ENCODE data around the gene PPID. TPM values are rescaled to one million over a fixed set of nuclear protein-coding genes. Genes with fewer than 3 reads are reported as not detected.
A peak's percentile ranks its signal among the peaks of the same experiment; 100 is the strongest.

The PPID gene
- 62.3 TPM for polyA plus RNA-seq (2013, experiment 1 of 4)
- 52.2 TPM for polyA plus RNA-seq (2013, experiment 2 of 4)
- 43.9 TPM for polyA plus RNA-seq (2013, experiment 3 of 4)
- polyA plus RNA-seq (2013, experiment 4 of 4), result 48.6 TPM

- WGBS, 2 experiments, result 1% methylated on average over 65 of the region's 65 CpGs
- H3K27me3 ChIP-seq (ENCODE audit: control insufficient read depth, insufficient read depth, low read length, poor library complexity, severe bottlenecking), result no peaks in the 10 kb centered on the region
- no peaks in the 10 kb centered on the region for H3K4me1 ChIP-seq (ENCODE audit: control insufficient read depth, insufficient read depth, low read length)
- H3K9me3 ChIP-seq (ENCODE audit: control insufficient read depth, low read length), result no peaks in the 10 kb centered on the region
- peak within 1 kb of the TSS; percentile 94 for H3K4me3 ChIP-seq (ENCODE audit: insufficient read depth, low read depth, low read length)
- H3K27ac ChIP-seq (ENCODE audit: insufficient read depth, low read depth, low read length, poor library complexity, severe bottlenecking), result peak within 1 kb of the TSS; percentile 94
- peaks cover 15% of the 10 kb centered on the region for H3K36me3 ChIP-seq (ENCODE audit: control insufficient read depth, insufficient read depth, low read length)
These were observed at the start of gene PPID for GRCh38 chr4:158722917-158723793. Gene PPID, minus strand, starts transcription at chr4:158723396. Its CDS starts 108 bp downstream, at chr4:158723288.

- Histone ChIP-seq H3K9me3 (ENCODE audit: control insufficient read depth, low read length) (no peaks in the 10 kb centered on the region), H3K4me3 (ENCODE audit: insufficient read depth, low read depth, low read length) (no peak overlapping the region), H3K36me3 (ENCODE audit: control insufficient read depth, insufficient read depth, low read length) (no peaks in the 10 kb centered on the region), H3K27ac (ENCODE audit: insufficient read depth, low read depth, low read length, poor library complexity, severe bottlenecking) (no peak overlapping the region), H3K27me3 (ENCODE audit: control insufficient read depth, insufficient read depth, low read length, poor library complexity, severe bottlenecking) (peaks cover 26% of the 10 kb centered on the region), H3K4me1 (ENCODE audit: control insufficient read depth, insufficient read depth, low read length) (peaks cover 5% of the 10 kb centered on the region)
- WGBS, 2 experiments, result 91 to 98% methylated on average over 2 of the region's 2 CpGs
These were observed 48.6 kb upstream of the PPID start for GRCh38 chr4:158771776-158772175.

GRCh38 chr4:158770671-158771070 lies 47.5 kb upstream of the PPID start:
- H3K36me3 ChIP-seq (ENCODE audit: control insufficient read depth, insufficient read depth, low read length), result no peaks in the 10 kb centered on the region
- H3K4me3 ChIP-seq (ENCODE audit: insufficient read depth, low read depth, low read length), result no peak overlapping the region
- H3K27me3 ChIP-seq (ENCODE audit: control insufficient read depth, insufficient read depth, low read length, poor library complexity, severe bottlenecking), result peaks cover 26% of the 10 kb centered on the region
- WGBS, 2 experiments, result 91 to 92% methylated on average over 5 of the region's 5 CpGs
- peaks cover 5% of the 10 kb centered on the region for H3K4me1 ChIP-seq (ENCODE audit: control insufficient read depth, insufficient read depth, low read length)
- H3K27ac ChIP-seq (ENCODE audit: insufficient read depth, low read depth, low read length, poor library complexity, severe bottlenecking), result no peak overlapping the region
- no peaks in the 10 kb centered on the region for H3K9me3 ChIP-seq (ENCODE audit: control insufficient read depth, low read length)

GRCh38 chr4:158769175-158769921 lies 46.2 kb upstream of the PPID start:
- Histone ChIP-seq H3K36me3 (ENCODE audit: control insufficient read depth, insufficient read depth, low read length) (no peaks in the 10 kb centered on the region), H3K4me1 (ENCODE audit: control insufficient read depth, insufficient read depth, low read length) (peaks cover 5% of the 10 kb centered on the region), H3K27me3 (ENCODE audit: control insufficient read depth, insufficient read depth, low read length, poor library complexity, severe bottlenecking) (peaks cover 26% of the 10 kb centered on the region), H3K4me3 (ENCODE audit: insufficient read depth, low read depth, low read length) (peak overlapping the region; percentile 78), H3K9me3 (ENCODE audit: control insufficient read depth, low read length) (no peaks in the 10 kb centered on the region), H3K27ac (ENCODE audit: insufficient read depth, low read depth, low read length, poor library complexity, severe bottlenecking) (no peak overlapping the region)
- 4% methylated on average over 49 of the region's 49 CpGs for WGBS, 2 experiments

GRCh38 chr4:158768555-158769174 lies 45.5 kb upstream of the PPID start, which contains the start of gene FNIP2:
Gene FNIP2, plus strand, starts transcription at chr4:158769026. Its CDS starts 187 bp downstream, at chr4:158769213.
- H3K27me3 ChIP-seq (ENCODE audit: control insufficient read depth, insufficient read depth, low read length, poor library complexity, severe bottlenecking), result peaks cover 26% of the 10 kb centered on the region
- no peaks in the 10 kb centered on the region for H3K9me3 ChIP-seq (ENCODE audit: control insufficient read depth, low read length)
- H3K36me3 ChIP-seq (ENCODE audit: control insufficient read depth, insufficient read depth, low read length), result no peaks in the 10 kb centered on the region
- peaks cover 5% of the 10 kb centered on the region for H3K4me1 ChIP-seq (ENCODE audit: control insufficient read depth, insufficient read depth, low read length)
- peak within 1 kb of the TSS; percentile 78 for H3K4me3 ChIP-seq (ENCODE audit: insufficient read depth, low read depth, low read length)
- H3K27ac ChIP-seq (ENCODE audit: insufficient read depth, low read depth, low read length, poor library complexity, severe bottlenecking), result peak within 1 kb of the TSS; percentile 62
- 0 to 1% methylated on average over 88 of the region's 88 CpGs for WGBS, 2 experiments

- WGBS, 2 experiments, result 39 to 49% methylated on average over 2 of the region's 2 CpGs
These were observed 44.3 kb upstream of the PPID start for GRCh38 chr4:158767451-158767850.

GRCh38 chr4:158766434-158767044 lies 43.3 kb upstream of the PPID start:
- no peaks in the 10 kb centered on the region for H3K36me3 ChIP-seq (ENCODE audit: control insufficient read depth, insufficient read depth, low read length)

More at GRCh38 chr4:158767451-158767850, 44.3 kb upstream of the PPID start:
- H3K4me1 ChIP-seq (ENCODE audit: control insufficient read depth, insufficient read depth, low read length), result peaks cover 5% of the 10 kb centered on the region
- H3K9me3 ChIP-seq (ENCODE audit: control insufficient read depth, low read length), result no peaks in the 10 kb centered on the region
- H3K27me3 ChIP-seq (ENCODE audit: control insufficient read depth, insufficient read depth, low read length, poor library complexity, severe bottlenecking), result peaks cover 26% of the 10 kb centered on the region
- no peak overlapping the region for H3K4me3 ChIP-seq (ENCODE audit: insufficient read depth, low read depth, low read length)
- H3K36me3 ChIP-seq (ENCODE audit: control insufficient read depth, insufficient read depth, low read length), result no peaks in the 10 kb centered on the region
- H3K27ac ChIP-seq (ENCODE audit: insufficient read depth, low read depth, low read length, poor library complexity, severe bottlenecking), result no peak overlapping the region

GRCh38 chr4:158763462-158763861 lies 40.3 kb upstream of the PPID start:
- H3K4me1 ChIP-seq (ENCODE audit: control insufficient read depth, insufficient read depth, low read length), result no peaks in the 10 kb centered on the region

More at GRCh38 chr4:158766434-158767044, 43.3 kb upstream of the PPID start:
- no peaks in the 10 kb centered on the region for H3K9me3 ChIP-seq (ENCODE audit: control insufficient read depth, low read length)
- H3K27me3 ChIP-seq (ENCODE audit: control insufficient read depth, insufficient read depth, low read length, poor library complexity, severe bottlenecking), result peaks cover 26% of the 10 kb centered on the region
- no peak overlapping the region for H3K4me3 ChIP-seq (ENCODE audit: insufficient read depth, low read depth, low read length)
- peaks cover 5% of the 10 kb centered on the region for H3K4me1 ChIP-seq (ENCODE audit: control insufficient read depth, insufficient read depth, low read length)
- 92 to 93% methylated on average over 5 to 6 of the region's 6 CpGs for WGBS, 2 experiments
- H3K27ac ChIP-seq (ENCODE audit: insufficient read depth, low read depth, low read length, poor library complexity, severe bottlenecking), result no peak overlapping the region

GRCh38 chr4:158762553-158762952 lies 39.4 kb upstream of the PPID start:
- H3K9me3 ChIP-seq (ENCODE audit: control insufficient read depth, low read length), result peaks cover 2% of the 10 kb centered on the region
- 95 to 99% methylated on average over 3 to 4 of the region's 4 CpGs for WGBS, 2 experiments
- peaks cover 7% of the 10 kb centered on the region for H3K27me3 ChIP-seq (ENCODE audit: control insufficient read depth, insufficient read depth, low read length, poor library complexity, severe bottlenecking)
- no peaks in the 10 kb centered on the region for H3K36me3 ChIP-seq (ENCODE audit: control insufficient read depth, insufficient read depth, low read length)
- no peaks in the 10 kb centered on the region for H3K4me1 ChIP-seq (ENCODE audit: control insufficient read depth, insufficient read depth, low read length)
- H3K27ac ChIP-seq (ENCODE audit: insufficient read depth, low read depth, low read length, poor library complexity, severe bottlenecking), result no peak overlapping the region
- H3K4me3 ChIP-seq (ENCODE audit: insufficient read depth, low read depth, low read length), result no peak overlapping the region

More at GRCh38 chr4:158763462-158763861, 40.3 kb upstream of the PPID start:
- H3K27ac ChIP-seq (ENCODE audit: insufficient read depth, low read depth, low read length, poor library complexity, severe bottlenecking), result no peak overlapping the region
- peaks cover 16% of the 10 kb centered on the region for H3K27me3 ChIP-seq (ENCODE audit: control insufficient read depth, insufficient read depth, low read length, poor library complexity, severe bottlenecking)
- WGBS, 2 experiments, result 42 to 43% methylated on average over 2 of the region's 2 CpGs
- no peak overlapping the region for H3K4me3 ChIP-seq (ENCODE audit: insufficient read depth, low read depth, low read length)
- peaks cover 2% of the 10 kb centered on the region for H3K9me3 ChIP-seq (ENCODE audit: control insufficient read depth, low read length)
- no peaks in the 10 kb centered on the region for H3K36me3 ChIP-seq (ENCODE audit: control insufficient read depth, insufficient read depth, low read length)
